ENCODE results near the gene CCPG1. TPM values are rescaled to one million over a fixed set of nuclear protein-coding genes. Genes with fewer than 3 reads are reported as not detected.
"Not testable (repeated sequence)": the region's sequence is repeated elsewhere in the genome, so short reads cannot be mapped to it uniquely, and the experiment has no call there.

Gene CCPG1
- 19.6 TPM for polyA plus RNA-seq (2013, experiment 1 of 2)
- polyA plus RNA-seq (2013, experiment 2 of 2), result 19.2 TPM

GRCh38 chr15:55408012-55408928 is at the start of gene CCPG1, which contains the start of gene PIERCE2:
Gene CCPG1, minus strand, starts transcription at chr15:55408359. Its CDS starts 18,935 bp downstream, at chr15:55389424.
Gene PIERCE2, plus strand, starts transcription at chr15:55408495. Its CDS starts 274 bp downstream, at chr15:55408769.
- H3K79me1 ChIP-seq (ENCODE audit: low read length), result no peaks in the 10 kb centered on the region
- peak within 1 kb of the TSS; percentile 94 for H3K56ac ChIP-seq (ENCODE audit: low read length)
- no peak within 1 kb of the TSS for H3K18ac ChIP-seq (ENCODE audit: low read length)
- peak within 1 kb of the TSS; percentile 88 for H3K9ac ChIP-seq (ENCODE audit: low read length)
- peak within 1 kb of the TSS; percentile 85 for H3K4me2 ChIP-seq (ENCODE audit: low read length)
- H2BK5ac ChIP-seq (ENCODE audit: low read length), result no peak within 1 kb of the TSS
- no CpG with 5 or more reads among the region's 70 CpGs for WGBS (ENCODE audit: extremely low coverage, insufficient coverage, low lambda C conversion rate)
- peak; percentile 99 for DNase-seq
- H3K23ac ChIP-seq (ENCODE audit: low read length), result no peak within 1 kb of the TSS
- H3K4ac ChIP-seq (ENCODE audit: low read depth, low read length), result peak within 1 kb of the TSS; percentile 18
- H4K5ac ChIP-seq (ENCODE audit: low read length), result no peak within 1 kb of the TSS
- no peaks in the 10 kb centered on the region for H3K4me1 ChIP-seq (ENCODE audit: control insufficient read depth, low read depth, low read length)
- no peaks in the 10 kb centered on the region for H3K36me3 ChIP-seq (ENCODE audit: control insufficient read depth, insufficient read depth, low read length)
- no peak within 1 kb of the TSS for H4K8ac ChIP-seq (ENCODE audit: low read depth, low read length)
- H3K27ac ChIP-seq (ENCODE audit: low read depth, low read length), result peak within 1 kb of the TSS; percentile 48
- H2BK120ac ChIP-seq (ENCODE audit: low read depth, low read length), result no peak within 1 kb of the TSS
- H2AK5ac ChIP-seq (ENCODE audit: low read length), result no peak within 1 kb of the TSS
- H3K79me2 ChIP-seq (ENCODE audit: control insufficient read depth, insufficient read depth, low read length), result no peaks in the 10 kb centered on the region
- H3K4me3 ChIP-seq (ENCODE audit: low read length), result peak within 1 kb of the TSS; percentile 78
- no peaks in the 10 kb centered on the region for H3K27me3 ChIP-seq (ENCODE audit: insufficient read depth, low read length, poor library complexity)
- H2BK15ac ChIP-seq (replicated peaks; ENCODE audit: low read depth), result no peak within 1 kb of the TSS

GRCh38 chr15:55457401-55458022 is 49.4 kb upstream of the CCPG1 start:
- H2AK5ac ChIP-seq (ENCODE audit: low read length), result no peak overlapping the region
- H2BK120ac ChIP-seq (ENCODE audit: low read depth, low read length), result no peak overlapping the region
- no peak overlapping the region for H3K4me3 ChIP-seq (ENCODE audit: low read length)
- no peak overlapping the region for H3K4me2 ChIP-seq (ENCODE audit: low read length)
- no peak overlapping the region for H4K8ac ChIP-seq (ENCODE audit: low read depth, low read length)
- DNase-seq, result no peak
- no peaks in the 10 kb centered on the region for H3K79me1 ChIP-seq (ENCODE audit: low read length)
- H3K23ac ChIP-seq (ENCODE audit: low read length), result no peak overlapping the region
- H3K9ac ChIP-seq (ENCODE audit: low read length), result no peak overlapping the region
- H3K4me1 ChIP-seq (ENCODE audit: control insufficient read depth, low read depth, low read length), result no peaks in the 10 kb centered on the region
- H3K27ac ChIP-seq (ENCODE audit: low read depth, low read length), result no peak overlapping the region
- H2BK5ac ChIP-seq (ENCODE audit: low read length), result no peak overlapping the region
- no peaks in the 10 kb centered on the region for H3K36me3 ChIP-seq (ENCODE audit: control insufficient read depth, insufficient read depth, low read length)
- no peaks in the 10 kb centered on the region for H3K27me3 ChIP-seq (ENCODE audit: insufficient read depth, low read length, poor library complexity)
- H3K4ac ChIP-seq (ENCODE audit: low read depth, low read length), result no peak overlapping the region
- WGBS (ENCODE audit: extremely low coverage, insufficient coverage, low lambda C conversion rate), result no CpG with 5 or more reads among the region's 5 CpGs
- no peak overlapping the region for H3K56ac ChIP-seq (ENCODE audit: low read length)
- H2BK15ac ChIP-seq (replicated peaks; ENCODE audit: low read depth), result no peak overlapping the region
- no peaks in the 10 kb centered on the region for H3K79me2 ChIP-seq (ENCODE audit: control insufficient read depth, insufficient read depth, low read length)
- H3K18ac ChIP-seq (ENCODE audit: low read length), result no peak overlapping the region
- H4K5ac ChIP-seq (ENCODE audit: low read length), result no peak overlapping the region

- not testable (repeated sequence) for H4K5ac ChIP-seq (ENCODE audit: low read length); H3K27ac ChIP-seq (ENCODE audit: low read depth, low read length); H3K56ac ChIP-seq (ENCODE audit: low read length); H3K4me2 ChIP-seq (ENCODE audit: low read length); H3K36me3 ChIP-seq (ENCODE audit: control insufficient read depth, insufficient read depth, low read length); H3K4ac ChIP-seq (ENCODE audit: low read depth, low read length); H3K79me1 ChIP-seq (ENCODE audit: low read length); H2AK5ac ChIP-seq (ENCODE audit: low read length); H4K8ac ChIP-seq (ENCODE audit: low read depth, low read length); H3K79me2 ChIP-seq (ENCODE audit: control insufficient read depth, insufficient read depth, low read length); H3K9ac ChIP-seq (ENCODE audit: low read length); H2BK120ac ChIP-seq (ENCODE audit: low read depth, low read length); H3K23ac ChIP-seq (ENCODE audit: low read length); H3K27me3 ChIP-seq (ENCODE audit: insufficient read depth, low read length, poor library complexity); H3K4me1 ChIP-seq (ENCODE audit: control insufficient read depth, low read depth, low read length); H3K4me3 ChIP-seq (ENCODE audit: low read length); DNase-seq; H2BK15ac ChIP-seq (replicated peaks; ENCODE audit: low read depth); H3K18ac ChIP-seq (ENCODE audit: low read length); H2BK5ac ChIP-seq (ENCODE audit: low read length)
- WGBS (ENCODE audit: extremely low coverage, insufficient coverage, low lambda C conversion rate), result no CpG with 5 or more reads among the region's 19 CpGs
Observed at GRCh38 chr15:55447030-55447394, 38.9 kb upstream of the CCPG1 start.

- not testable (repeated sequence) for H3K9ac ChIP-seq (ENCODE audit: low read length); H3K4me1 ChIP-seq (ENCODE audit: control insufficient read depth, low read depth, low read length); H3K27me3 ChIP-seq (ENCODE audit: insufficient read depth, low read length, poor library complexity); H3K4me2 ChIP-seq (ENCODE audit: low read length); H2BK120ac ChIP-seq (ENCODE audit: low read depth, low read length); H4K8ac ChIP-seq (ENCODE audit: low read depth, low read length); H3K18ac ChIP-seq (ENCODE audit: low read length); H2AK5ac ChIP-seq (ENCODE audit: low read length); H4K5ac ChIP-seq (ENCODE audit: low read length); H3K56ac ChIP-seq (ENCODE audit: low read length); H3K36me3 ChIP-seq (ENCODE audit: control insufficient read depth, insufficient read depth, low read length); H2BK5ac ChIP-seq (ENCODE audit: low read length); H3K79me1 ChIP-seq (ENCODE audit: low read length); H3K27ac ChIP-seq (ENCODE audit: low read depth, low read length); H3K4ac ChIP-seq (ENCODE audit: low read depth, low read length); H3K4me3 ChIP-seq (ENCODE audit: low read length); DNase-seq; H3K79me2 ChIP-seq (ENCODE audit: control insufficient read depth, insufficient read depth, low read length); H2BK15ac ChIP-seq (replicated peaks; ENCODE audit: low read depth); H3K23ac ChIP-seq (ENCODE audit: low read length)
- WGBS (ENCODE audit: extremely low coverage, insufficient coverage, low lambda C conversion rate), result no CpG with 5 or more reads among the region's 41 CpGs
Observed at GRCh38 chr15:55446379-55447029, 38.3 kb upstream of the CCPG1 start.

- H3K4me2 ChIP-seq (ENCODE audit: low read length); H3K18ac ChIP-seq (ENCODE audit: low read length); H3K79me2 ChIP-seq (ENCODE audit: control insufficient read depth, insufficient read depth, low read length); H3K23ac ChIP-seq (ENCODE audit: low read length); H3K4me3 ChIP-seq (ENCODE audit: low read length); H3K4me1 ChIP-seq (ENCODE audit: control insufficient read depth, low read depth, low read length); H2BK15ac ChIP-seq (replicated peaks; ENCODE audit: low read depth); H3K56ac ChIP-seq (ENCODE audit: low read length); H3K36me3 ChIP-seq (ENCODE audit: control insufficient read depth, insufficient read depth, low read length); H2BK5ac ChIP-seq (ENCODE audit: low read length); H4K5ac ChIP-seq (ENCODE audit: low read length); H2BK120ac ChIP-seq (ENCODE audit: low read depth, low read length); H3K79me1 ChIP-seq (ENCODE audit: low read length); H3K9ac ChIP-seq (ENCODE audit: low read length); H2AK5ac ChIP-seq (ENCODE audit: low read length); DNase-seq; H3K4ac ChIP-seq (ENCODE audit: low read depth, low read length); H3K27ac ChIP-seq (ENCODE audit: low read depth, low read length); H4K8ac ChIP-seq (ENCODE audit: low read depth, low read length); H3K27me3 ChIP-seq (ENCODE audit: insufficient read depth, low read length, poor library complexity): not testable (repeated sequence)
- WGBS (ENCODE audit: extremely low coverage, insufficient coverage, low lambda C conversion rate), result no CpG with 5 or more reads among the region's 27 CpGs
Observed at GRCh38 chr15:55445936-55446335, 37.8 kb upstream of the CCPG1 start.
